HG03378 (cell line): ENCODE results near the gene HSBP1L1.

Source experiments
- ATAC-seq: cut with Tn5 transposase; IDR thresholded peaks from one replicate; pipeline ENCODE4 v1.9.1; 2021; ENCODE audit warnings: mild to moderate bottlenecking, moderate library complexity; ENCODE audit not compliant: unreplicated experiment

HSBP1L1 gene

GRCh38 chr18:79944126-79944731, 20.2 kb upstream of the HSBP1L1 start:
- no peak for ATAC-seq

DNA sequence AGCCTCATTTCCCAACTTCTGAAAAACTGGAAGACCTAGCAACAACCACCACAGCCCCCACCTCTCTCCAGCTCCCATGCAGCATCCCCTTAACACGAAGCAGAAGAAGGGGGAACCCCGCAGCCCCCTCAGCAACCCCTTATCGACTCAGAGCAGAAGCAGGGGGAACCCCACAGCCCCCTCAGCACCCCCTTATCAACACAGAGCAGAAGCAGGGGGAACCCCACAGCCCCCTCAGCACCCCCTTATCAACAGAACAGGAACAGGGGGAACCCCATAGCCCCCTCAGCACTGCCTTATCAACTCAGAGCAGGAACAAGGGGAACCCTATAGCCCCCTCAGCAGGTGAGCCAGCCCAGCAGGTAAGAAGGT, 19.7 kb upstream of the HSBP1L1 start:
- no peak for ATAC-seq

DNA sequence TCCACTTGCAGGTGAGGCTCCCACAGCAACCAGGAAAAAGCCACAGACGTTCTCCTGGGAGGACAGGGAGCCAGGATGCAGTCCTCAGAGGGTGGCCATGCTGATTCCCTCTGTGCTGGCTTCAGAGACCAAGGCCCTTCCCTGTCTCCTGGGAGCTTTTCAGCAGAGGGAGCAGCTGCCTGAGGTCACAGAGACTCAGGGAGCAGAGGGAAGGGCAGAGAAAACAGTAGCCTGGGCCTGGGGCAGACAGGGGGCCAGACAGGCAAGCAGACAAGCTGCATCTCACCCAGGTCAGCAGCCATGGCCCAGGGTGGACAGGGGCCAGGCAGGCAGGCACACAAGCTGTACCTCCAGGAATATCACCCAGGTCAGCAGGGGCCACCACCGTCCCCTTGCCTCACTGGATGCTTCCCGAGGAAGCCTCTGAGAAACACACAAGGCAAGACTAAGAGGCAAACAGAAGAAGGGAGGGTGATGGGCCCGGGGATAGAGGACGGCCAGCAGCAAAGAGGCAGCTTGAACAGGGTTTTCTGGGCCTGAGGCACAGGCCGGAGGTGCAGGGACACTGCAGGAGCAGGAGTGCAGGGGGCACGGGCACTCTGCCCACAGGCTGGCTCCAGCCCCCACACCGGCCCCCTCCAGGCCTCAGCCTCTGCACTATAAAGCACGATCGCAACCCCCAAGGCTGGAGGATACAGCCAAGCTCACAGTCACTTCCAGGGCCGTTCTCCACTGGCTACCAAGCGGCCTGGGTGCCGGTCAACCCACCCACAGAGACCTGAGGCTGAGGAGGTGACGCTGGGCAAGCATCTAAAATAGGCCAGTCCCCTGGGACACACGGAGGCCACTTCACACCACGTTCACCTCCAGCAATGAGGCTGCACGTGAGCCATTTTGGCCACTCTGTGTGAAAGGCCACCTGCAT, 19.1 kb upstream of the HSBP1L1 start:
- no peak for ATAC-seq

DNA sequence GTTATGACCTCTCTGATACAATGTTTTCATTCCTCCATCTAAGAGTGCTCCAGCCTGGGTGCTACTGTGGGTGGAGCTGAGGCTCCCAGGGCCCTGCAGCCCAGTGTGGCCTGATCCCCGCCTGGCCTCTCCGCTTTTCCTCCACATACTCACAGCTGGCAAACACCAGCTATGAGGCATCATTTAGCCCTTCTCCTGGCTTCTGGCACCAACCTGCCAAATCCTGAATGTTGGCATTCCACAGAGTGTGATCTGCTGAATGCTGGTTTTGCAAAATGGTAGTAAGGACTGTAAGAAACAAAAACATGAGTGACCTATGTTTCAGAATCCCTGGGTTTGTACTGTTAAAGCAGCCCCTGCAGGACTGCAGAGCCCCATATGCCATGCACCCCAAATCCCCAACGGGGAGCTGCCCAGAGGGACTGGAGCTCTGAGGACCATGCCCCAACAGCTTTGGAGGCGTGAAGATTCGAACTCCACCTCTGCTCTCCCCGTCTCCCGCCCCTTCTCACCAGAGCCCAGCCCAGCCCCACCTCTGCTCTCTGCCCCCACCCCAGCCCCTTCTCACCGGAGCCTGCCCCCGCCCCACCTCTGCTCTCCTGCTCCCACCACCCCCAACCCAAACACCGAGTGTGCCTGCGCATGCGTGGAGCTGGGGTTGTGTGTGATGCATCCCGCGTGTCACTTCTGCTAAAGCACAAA, 17.2 kb upstream of the HSBP1L1 start:
- no peak for ATAC-seq

DNA sequence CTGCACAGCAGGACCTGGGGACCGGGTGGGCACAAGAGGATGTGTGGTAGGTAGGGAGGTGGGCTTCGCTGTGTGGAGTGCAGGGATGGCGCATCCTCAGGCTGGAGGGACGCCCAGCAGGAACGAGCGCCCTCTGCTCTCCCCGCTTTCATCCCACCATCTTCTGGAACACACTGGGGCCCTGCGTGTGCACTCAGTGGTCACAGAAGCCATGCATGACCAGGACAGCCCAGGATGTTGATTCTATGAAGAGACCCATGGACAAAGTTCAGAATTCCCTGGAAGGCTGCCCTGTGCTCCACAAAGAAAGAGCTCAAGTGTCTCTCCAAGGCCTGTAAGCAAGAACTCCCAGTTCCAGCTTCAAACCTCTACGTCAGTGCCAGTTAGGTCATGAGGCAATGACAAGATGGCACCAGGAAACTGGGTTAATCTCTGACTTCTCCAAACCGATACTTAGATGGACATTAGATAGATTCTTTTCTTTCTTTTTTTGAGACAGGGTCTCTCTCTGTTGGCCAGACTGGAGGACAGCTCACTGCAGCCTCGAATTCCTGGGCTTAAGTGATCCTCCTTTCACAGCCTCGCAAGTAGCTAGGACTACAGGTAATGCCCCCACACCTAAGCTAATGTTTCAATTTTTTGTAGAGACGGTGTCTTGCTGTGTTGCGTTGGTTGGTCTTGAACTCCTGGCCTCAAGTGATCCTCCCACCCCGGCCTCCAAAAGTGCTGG, 16.4 kb upstream of the HSBP1L1 start:
- no peak for ATAC-seq

DNA sequence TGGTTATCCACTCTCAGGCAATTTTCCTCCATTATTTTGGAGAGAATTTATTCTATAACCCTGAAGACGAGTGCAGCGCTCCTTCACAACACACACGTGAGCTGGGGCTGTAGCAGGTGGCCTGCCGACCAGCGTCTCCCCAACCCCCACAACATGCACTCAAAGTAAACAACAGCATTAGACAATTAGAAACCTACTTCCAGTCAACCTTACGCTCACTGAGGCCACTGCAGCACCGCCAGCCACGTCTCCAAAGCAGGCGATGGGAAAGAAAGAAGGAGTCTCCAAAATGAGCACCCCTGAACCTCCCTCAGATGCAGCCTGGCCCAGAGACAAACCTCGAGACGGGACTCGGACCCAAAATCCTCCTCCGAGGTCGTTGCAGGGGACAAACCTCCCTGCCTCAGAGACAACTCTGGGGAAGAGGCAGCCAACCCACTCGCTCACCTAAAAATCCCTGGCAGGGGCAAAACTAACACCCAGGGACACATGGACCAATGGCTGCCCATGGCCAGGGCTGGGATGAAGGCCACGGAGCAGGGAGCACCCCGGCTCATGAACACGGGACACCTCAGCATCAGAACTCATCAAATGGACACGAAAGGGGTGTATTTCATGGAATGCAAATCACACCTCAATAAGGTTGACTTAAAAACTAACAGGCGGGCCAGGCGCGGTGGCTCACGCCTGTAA, 15.6 kb upstream of the HSBP1L1 start:
- ATAC-seq = no peak

DNA sequence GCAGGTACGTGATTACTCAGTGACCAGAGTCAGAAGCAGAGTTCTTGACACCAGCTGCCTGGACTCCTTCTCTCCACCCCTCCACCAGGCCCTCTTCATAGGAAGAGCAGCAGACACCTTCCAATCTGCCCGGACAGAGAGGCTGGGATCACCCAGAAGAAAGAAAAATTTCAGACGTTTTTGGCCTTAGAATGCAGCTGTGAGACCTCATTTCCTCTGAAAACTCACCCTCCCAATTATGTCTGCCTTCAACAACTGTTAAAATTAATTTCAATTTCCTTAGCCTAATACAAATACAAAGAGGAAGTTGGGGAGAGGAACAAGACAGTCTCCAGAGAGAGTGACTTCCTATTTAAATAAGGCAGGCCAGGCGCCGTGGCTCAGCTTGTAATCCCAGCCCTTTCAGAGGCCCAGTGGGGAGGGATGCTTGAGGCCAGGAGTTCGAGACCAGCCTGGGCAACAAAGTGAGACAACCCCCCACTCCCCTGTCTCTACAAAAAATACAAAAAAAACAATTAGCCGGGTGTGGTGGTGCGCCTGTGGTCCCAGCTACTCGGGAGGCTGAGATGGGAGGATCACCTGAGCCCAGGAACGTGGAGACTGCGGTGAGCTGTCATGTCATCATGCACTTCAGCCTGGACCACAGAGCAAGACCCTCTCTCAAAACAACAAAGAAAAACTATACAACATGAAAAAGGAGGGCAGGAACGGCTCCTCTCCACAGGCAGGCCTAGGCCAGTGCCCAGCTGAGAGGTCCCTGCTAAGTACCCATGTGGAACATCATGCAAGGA, 14.6 kb upstream of the HSBP1L1 start:
- peak; percentile 41 for ATAC-seq

GRCh38 chr18:79950515-79951341, 13.7 kb upstream of the HSBP1L1 start:
- no peak for ATAC-seq

DNA sequence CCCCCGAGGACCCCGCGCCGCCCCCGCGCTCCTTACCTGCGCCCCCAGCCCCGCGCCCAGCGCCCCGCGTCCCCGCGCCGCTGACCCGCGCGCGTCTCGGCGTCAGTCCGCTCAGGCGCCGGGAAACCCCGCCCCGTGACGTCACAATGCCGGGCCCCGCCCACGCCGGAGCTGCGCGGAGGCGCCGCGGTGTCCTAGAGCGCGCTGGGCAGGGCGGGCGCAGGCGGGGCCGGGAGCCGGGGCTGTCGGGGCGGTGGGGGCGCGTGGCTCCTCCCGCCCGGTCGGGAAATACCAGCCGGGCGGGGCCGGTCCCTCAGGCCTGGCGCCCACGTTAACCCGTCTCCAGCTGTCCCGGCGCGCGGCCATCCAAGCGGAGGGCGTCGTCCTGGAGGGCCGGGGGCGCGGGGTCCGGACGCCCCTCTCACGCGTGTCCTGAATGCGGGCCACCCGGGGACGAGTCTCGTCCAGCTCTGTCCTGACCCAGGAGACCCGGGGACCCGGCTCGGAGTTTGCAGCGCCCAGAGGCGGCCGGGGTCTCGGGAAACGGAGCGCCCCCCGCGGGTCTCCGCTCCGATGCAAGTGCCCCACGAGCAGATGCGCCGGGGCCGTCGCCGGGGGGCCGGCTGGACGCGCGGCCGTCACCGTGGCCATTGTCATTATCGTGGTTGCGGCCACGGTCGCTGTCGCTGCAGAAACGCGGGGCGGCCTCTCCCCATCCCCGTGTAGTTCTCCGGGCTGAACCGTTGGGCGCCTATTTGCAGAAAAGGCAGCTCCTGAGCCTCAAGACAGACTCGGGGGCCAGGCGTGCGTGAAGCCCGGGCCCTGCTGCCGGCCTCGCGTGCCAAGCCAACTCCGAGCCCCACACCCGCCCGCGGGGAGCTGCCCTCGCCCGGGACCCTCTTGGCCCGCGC, 12.6 kb upstream of the HSBP1L1 start, which contains the start of gene SLC66A2:
Gene SLC66A2, minus strand, starts transcription at position 109 of the 911 bp plus-strand sequence. CDS start 727 bp downstream, outside the sequence.
- ATAC-seq = no peak

- ATAC-seq = no peak
Measured at GRCh38 chr18:79952456-79952995, 11.9 kb upstream of the HSBP1L1 start.

GRCh38 chr18:79952996-79953559, 11.4 kb upstream of the HSBP1L1 start:
- ATAC-seq = no peak

DNA sequence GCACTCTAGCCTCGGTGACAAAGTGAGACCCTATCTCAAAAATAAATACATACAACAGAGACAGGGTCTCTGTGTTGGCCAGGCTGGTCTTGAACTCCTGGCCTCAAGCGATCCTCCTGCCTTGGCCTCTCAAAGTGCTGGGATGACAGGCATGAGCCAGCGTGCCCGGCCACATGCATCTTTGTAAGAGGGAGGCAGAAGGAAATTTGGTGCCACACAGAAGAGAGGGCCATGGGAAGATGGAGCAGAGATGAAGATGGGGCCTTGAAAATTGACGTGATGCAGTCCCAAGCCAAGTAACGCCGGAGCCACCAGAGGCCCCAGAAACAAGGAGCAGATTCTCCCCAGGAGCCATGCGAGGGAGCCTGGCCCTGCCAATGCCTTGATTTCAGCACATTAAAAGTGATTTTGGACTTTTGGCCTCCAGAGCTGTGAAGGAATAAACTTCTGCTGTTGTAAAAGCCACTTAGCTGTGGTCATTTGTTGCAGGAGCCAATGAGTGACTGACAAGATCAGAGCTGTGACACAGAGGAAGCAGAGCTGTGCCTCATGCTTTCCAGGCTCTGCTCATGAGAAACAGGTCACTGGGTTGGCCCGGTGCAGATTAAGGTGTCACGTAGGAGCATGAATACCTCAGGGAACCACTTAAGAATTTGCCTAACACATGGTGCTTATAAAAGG, 10.3 kb upstream of the HSBP1L1 start:
- ATAC-seq = no peak

DNA sequence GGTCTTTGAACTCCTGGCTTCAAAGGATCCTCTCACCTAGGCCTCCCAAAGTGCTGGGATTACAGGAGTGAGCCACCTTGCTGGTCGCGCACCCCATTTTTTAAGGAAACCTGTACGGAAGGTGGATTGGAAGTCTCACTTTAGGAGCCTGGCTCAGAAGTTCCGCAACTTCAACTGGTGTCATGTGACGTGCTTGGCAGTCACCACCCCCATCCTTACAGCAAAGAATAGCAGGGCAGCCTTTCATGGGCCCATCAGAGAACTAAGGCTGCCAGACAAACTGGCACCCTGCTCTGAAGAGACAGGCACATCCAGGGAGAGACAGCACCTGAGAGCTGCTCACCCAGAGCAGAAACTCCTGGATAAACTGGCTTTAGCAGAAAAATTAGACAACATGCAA, 9.7 kb upstream of the HSBP1L1 start:
- ATAC-seq = no peak

- ATAC-seq = no peak
Measured at GRCh38 chr18:79955302-79956075, 9.0 kb upstream of the HSBP1L1 start.

GRCh38 chr18:79956276-79956675, 8.2 kb upstream of the HSBP1L1 start:
- no peak for ATAC-seq

GRCh38 chr18:79958981-79959380, 5.5 kb upstream of the HSBP1L1 start:
- ATAC-seq = no peak
